Stomach (tissue), 4 donors: Measurements from ENCODE around the gene ATP6V0C.

Experiments
- EP300 ChIP-seq: sonication (generic); formaldehyde crosslinking; IDR thresholded peaks from one replicate; pipeline ENCODE4 v1.6.1; 2017; ENCODE audit warnings: antibody characterized with exemption
- POLR2A ChIP-seq, 4 donors: fragments of 450-650 bp; IDR thresholded peaks; one replicate each; pipeline ENCODE4 v1.6.1; 2016; ENCODE audit warnings: antibody characterized with exemption in 4 of 4, control low read depth in 2 of 4, mild to moderate bottlenecking in 1 of 4, moderate library complexity in 1 of 4
- POLR2AphosphoS5 ChIP-seq, 3 donors: sonication (generic); formaldehyde crosslinking; IDR thresholded peaks; one replicate each; pipeline ENCODE4 v1.6.1; 2016; ENCODE audit warnings: antibody characterized with exemption in 3 of 3
- TF ChIP-seq, protein P1 (sequence below), 7 experiments: fragments of 450-650 bp in 4 of 7; fragments of 200-600 bp in 3 of 7; sonication (generic) in 3 of 7; IDR thresholded peaks; one replicate each; pipeline ENCODE4 v1.5.1; 2016 to 2019; ENCODE audit warnings: antibody characterized with exemption in 7 of 7, control low read depth in 2 of 7, mild to moderate bottlenecking in 1 of 7

DNA sequence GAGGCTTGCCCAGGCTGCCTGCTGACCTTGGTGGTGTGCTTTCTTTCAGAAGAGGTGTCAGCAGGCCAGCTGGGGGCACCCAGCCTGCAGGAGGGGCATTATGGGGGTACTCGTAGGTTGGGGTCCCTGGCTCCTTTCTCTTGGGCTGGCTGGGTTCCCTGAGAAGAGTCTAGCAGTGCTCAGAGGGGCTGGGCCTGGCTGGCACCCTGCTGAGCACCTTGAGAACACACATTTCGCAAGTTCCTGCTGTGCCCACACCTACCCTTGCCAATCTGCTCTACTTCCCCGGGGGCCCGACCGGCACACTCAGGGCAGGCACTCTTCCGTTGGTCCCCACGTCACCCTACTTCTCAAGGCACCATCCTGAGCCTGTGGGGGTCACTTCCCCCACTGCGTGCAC is 12.4 kb downstream of the ATP6V0C start:
- TF ChIP-seq EP300 (no peak), POLR2A (IDR thresholded peaks at IDR 0.05) (no peak), POLR2AphosphoS5 (IDR thresholded peaks at IDR 0.05) (no peak)
- TF ChIP-seq, protein P1, sequence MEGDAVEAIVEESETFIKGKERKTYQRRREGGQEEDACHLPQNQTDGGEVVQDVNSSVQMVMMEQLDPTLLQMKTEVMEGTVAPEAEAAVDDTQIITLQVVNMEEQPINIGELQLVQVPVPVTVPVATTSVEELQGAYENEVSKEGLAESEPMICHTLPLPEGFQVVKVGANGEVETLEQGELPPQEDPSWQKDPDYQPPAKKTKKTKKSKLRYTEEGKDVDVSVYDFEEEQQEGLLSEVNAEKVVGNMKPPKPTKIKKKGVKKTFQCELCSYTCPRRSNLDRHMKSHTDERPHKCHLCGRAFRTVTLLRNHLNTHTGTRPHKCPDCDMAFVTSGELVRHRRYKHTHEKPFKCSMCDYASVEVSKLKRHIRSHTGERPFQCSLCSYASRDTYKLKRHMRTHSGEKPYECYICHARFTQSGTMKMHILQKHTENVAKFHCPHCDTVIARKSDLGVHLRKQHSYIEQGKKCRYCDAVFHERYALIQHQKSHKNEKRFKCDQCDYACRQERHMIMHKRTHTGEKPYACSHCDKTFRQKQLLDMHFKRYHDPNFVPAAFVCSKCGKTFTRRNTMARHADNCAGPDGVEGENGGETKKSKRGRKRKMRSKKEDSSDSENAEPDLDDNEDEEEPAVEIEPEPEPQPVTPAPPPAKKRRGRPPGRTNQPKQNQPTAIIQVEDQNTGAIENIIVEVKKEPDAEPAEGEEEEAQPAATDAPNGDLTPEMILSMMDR (IDR thresholded peaks at IDR 0.05): no peak
